HG03103 (cell line): ENCODE measurements around the gene PDGFRB.

Experiments used
- ATAC-seq: cut with Tn5 transposase; IDR thresholded peaks from one replicate; pipeline ENCODE4 v1.9.1; 2021; ENCODE audit warnings: low read depth; ENCODE audit not compliant: unreplicated experiment

Gene PDGFRB

GRCh38 chr5:150133581-150134197 is 22.0 kb downstream of the PDGFRB start:
- ATAC-seq: no peak

- ATAC-seq: no peak
Observed at GRCh38 chr5:150132740-150133139, 22.9 kb downstream of the PDGFRB start.

GRCh38 chr5:150131978-150132694 is 23.5 kb downstream of the PDGFRB start:
- no peak for ATAC-seq

GRCh38 chr5:150131461-150131860 is 24.2 kb downstream of the PDGFRB start:
- ATAC-seq: no peak

GRCh38 chr5:150130493-150130922 is 25.1 kb downstream of the PDGFRB start:
- ATAC-seq: no peak

GRCh38 chr5:150129813-150130492 is 25.7 kb downstream of the PDGFRB start:
- ATAC-seq: no peak

GRCh38 chr5:150129454-150129812 is 26.2 kb downstream of the PDGFRB start:
- ATAC-seq: no peak

GRCh38 chr5:150126921-150127265 is 28.8 kb downstream of the PDGFRB start:
- no peak for ATAC-seq

GRCh38 chr5:150126199-150126920 is 29.3 kb downstream of the PDGFRB start:
- ATAC-seq: no peak

GRCh38 chr5:150125334-150125733 is 30.3 kb downstream of the PDGFRB start:
- no peak for ATAC-seq

GRCh38 chr5:150124596-150124995 is 31.0 kb downstream of the PDGFRB start:
- no peak for ATAC-seq

- no peak for ATAC-seq
Observed at GRCh38 chr5:150124111-150124557, 31.5 kb downstream of the PDGFRB start.

- no peak for ATAC-seq
Observed at GRCh38 chr5:150123542-150123941, 32.1 kb downstream of the PDGFRB start.

GRCh38 chr5:150122536-150123481 is 32.8 kb downstream of the PDGFRB start:
- no peak for ATAC-seq

- ATAC-seq: peak; percentile 75
Observed at GRCh38 chr5:150122158-150122510, 33.5 kb downstream of the PDGFRB start.

GRCh38 chr5:150121448-150122157 is 34.0 kb downstream of the PDGFRB start:
- no peak for ATAC-seq

GRCh38 chr5:150120617-150121447 is 34.8 kb downstream of the PDGFRB start:
- ATAC-seq: no peak

GRCh38 chr5:150120062-150120441 is 35.6 kb downstream of the PDGFRB start:
- ATAC-seq: no peak
